GM18507 (cell line): ENCODE data around the gene LMNTD2.
"Not testable (repeated sequence)": the region's sequence is repeated elsewhere in the genome, so short reads cannot be mapped to it uniquely, and the experiment has no call there.

Experiments used
- DNase-seq: peaks from one replicate; pipeline ENCODE4 v3.0.0; 2011; ENCODE audit warnings: low read depth; ENCODE audit not compliant: insufficient read length; ENCODE audit errors: extremely low spot score
- FAIRE-seq: peaks from 2 replicates; lab custom pipeline; 2011; peaks lifted over from hg19 to GRCh38; lab: Jason Lieb, UNC

The LMNTD2 gene

GRCh38 chr11:587978-588380 lies 27.4 kb upstream of the LMNTD2 start:
- no peak for DNase-seq
- FAIRE-seq: no peak

DNA sequence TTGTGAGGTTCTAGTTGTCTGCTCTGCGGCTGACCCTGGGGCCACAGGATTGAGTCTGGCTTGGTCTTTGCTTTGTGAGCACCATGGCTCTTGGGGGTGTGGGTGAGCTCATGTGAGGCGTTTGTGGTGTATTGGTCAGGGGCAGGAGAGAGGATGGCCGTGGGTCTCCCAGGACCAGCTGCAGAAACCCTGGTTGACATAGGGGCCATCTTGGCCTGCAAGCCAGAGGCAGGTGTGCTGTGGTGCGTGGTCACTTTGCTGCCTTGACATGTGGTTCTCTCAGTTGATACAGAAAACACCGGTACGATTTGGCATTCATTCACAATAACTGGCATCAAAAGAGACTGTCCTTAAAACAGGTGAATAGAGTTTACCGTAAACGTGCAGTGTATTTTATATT lies 27.0 kb upstream of the LMNTD2 start:
- DNase-seq: no peak
- no peak for FAIRE-seq

- no peak for FAIRE-seq
- no peak for DNase-seq
Measured at GRCh38 chr11:586376-587316, 26.1 kb upstream of the LMNTD2 start.

DNA sequence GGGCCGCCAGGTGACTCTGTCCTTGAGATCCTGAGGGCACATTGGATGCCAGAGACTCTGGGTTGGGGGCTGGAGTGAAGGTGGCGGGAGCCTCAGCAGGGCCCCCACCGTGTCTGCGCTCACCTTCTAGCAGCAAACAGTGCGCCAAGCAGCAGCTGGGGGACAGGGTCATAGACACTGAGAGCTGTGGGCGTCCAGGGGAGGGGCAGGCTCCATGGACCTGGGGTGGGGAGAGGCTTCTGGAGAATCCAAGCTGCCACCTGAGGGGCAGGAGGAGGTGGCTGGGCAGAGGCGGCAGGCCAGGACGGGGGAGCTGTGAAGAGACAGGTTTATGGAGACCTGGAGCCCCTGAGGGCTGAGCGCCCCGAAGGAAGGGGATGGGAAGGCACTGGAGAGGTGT lies 23.7 kb upstream of the LMNTD2 start:
- FAIRE-seq: no peak
- no peak for DNase-seq

DNA sequence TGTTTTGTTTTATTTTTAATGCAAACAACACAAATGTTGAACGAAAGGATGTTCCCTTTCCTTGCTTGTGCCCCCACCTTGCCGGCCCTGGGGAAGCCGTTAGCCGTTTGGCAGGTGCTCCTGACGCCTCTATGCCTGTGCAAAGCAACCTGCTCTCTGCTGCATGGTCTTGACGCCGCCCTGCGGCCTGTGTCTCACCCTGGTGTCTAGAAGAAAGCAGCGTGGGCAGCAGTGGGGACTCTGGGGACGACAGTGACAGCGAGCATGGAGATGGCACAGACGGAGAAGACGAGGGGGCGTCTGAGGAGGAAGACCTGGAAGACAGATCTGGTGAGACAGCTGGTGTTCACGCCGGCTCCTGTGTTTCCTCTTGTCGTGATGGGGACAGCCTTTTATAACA lies 21.2 kb upstream of the LMNTD2 start:
- FAIRE-seq (no peak), DNase-seq (no peak)

GRCh38 chr11:581342-581741 lies 20.8 kb upstream of the LMNTD2 start:
- FAIRE-seq: no peak
- DNase-seq: no peak

DNA sequence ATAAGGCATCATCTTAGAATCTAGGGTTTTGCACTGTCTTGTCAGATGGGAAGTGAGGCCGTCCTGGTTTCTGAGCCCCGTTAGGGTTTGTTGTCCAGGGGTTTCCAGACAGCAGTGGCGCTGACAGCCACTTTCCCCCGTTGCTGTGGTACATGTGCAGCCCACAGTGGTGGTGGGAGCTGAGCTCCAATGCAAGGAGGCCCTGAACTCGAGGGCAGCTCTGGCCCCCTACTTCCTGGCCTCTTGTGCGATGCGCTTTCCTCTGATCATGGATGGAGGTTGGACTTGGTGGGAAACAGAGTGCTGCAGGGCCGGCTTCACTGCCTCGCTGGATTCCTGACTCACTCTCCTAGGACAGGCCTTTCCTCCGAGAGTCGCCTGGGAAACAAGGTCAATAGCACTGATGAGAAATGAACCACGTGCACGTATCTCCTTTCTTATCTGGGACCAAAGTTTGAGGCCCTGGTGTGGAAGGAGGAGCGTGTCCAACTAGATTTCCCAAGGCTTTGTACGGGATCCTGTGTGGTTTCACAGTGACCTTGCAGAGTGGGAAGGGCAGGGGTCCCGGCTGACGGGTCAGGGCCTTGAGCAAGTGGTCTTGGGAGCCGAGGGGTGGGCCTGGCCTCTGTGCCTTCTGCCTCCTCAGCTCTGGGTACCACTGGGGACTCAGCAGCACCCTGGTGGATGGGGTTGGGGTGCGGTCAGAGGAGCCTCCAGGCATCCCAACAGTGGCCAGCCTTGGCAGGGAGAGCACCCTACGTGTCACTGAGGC lies 19.5 kb upstream of the LMNTD2 start:
- FAIRE-seq (no peak), DNase-seq (no peak)

- no peak for DNase-seq
- no peak for FAIRE-seq
Measured at GRCh38 chr11:578276-579035, 17.9 kb upstream of the LMNTD2 start.

DNA sequence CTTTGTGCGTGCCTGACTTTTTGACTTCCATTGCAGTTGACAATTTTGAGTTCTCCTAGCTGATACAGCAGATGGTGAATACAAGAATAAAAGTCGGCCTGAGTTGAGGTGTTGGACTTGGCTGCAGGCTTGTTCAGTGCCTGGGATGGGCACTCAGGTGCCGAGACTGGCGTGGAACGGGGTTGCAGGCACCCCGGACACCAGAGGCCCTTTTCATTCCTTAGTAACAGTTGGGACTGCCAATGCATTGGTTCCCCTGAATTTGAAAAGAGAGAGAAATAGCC lies 17.0 kb upstream of the LMNTD2 start:
- DNase-seq (no peak), FAIRE-seq (no peak)

- DNase-seq (no peak), FAIRE-seq (no peak)
Measured at GRCh38 chr11:576811-577610, 16.5 kb upstream of the LMNTD2 start.

- peak; percentile 86 for FAIRE-seq
- peak; percentile 98 for DNase-seq
Measured at GRCh38 chr11:575996-576768, 15.6 kb upstream of the LMNTD2 start, which contains the start of gene PHRF1. Gene PHRF1 (plus strand): TSS chr11:576470. CDS start chr11:581513, 5,043 bp downstream.

- no peak for FAIRE-seq
- no peak for DNase-seq
Measured at GRCh38 chr11:575313-575995, 14.9 kb upstream of the LMNTD2 start.

DNA sequence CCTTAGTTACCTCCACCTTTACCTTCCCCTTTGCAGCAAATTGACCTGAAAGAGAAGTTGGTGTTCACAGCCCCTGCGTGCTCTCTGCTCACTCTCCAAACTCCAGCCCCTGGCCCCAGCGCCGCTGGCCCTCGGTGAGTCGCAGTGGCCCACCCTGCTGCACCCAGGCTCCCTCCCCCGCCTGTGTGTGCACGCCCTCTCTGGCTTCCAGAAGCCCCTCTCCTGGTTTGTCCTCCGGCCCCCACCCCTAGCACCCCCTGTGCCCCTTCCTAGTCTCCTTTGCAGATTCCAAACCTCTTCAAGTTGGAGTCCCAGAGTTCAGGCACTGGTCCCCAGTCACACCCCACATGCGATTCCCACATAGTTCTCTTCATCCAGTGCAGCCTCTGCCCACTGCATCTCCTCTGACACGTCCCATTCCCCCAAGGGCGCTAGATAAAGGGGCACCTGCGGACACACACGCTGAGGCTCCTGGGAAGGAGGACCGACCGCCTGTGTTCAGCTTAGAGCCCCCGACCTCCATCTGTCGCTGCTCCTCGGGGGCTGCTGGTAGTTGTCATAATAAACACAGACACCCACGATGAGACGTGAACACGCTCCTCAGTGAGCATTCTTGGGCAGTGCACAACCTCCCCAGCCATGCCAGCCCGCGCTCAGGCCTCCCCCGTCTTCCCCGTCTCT lies 14.2 kb upstream of the LMNTD2 start:
- FAIRE-seq (no peak), DNase-seq (no peak)

GRCh38 chr11:574031-574570 lies 13.6 kb upstream of the LMNTD2 start:
- not testable (repeated sequence) for DNase-seq, FAIRE-seq

GRCh38 chr11:573146-573759 lies 12.7 kb upstream of the LMNTD2 start:
- FAIRE-seq (no peak), DNase-seq (no peak)

- DNase-seq (no peak), FAIRE-seq (no peak)
Measured at GRCh38 chr11:571802-572185, 11.3 kb upstream of the LMNTD2 start.
